IgD-negative memory B cell (primary cell): Measurements from ENCODE around the gene CCIN. TPM values are rescaled to one million over a fixed set of nuclear protein-coding genes. Genes with fewer than 3 reads are reported as not detected.
A peak's percentile ranks its signal among the peaks of the same experiment; 100 is the strongest.
"Not testable (repeated sequence)": the region's sequence is repeated elsewhere in the genome, so short reads cannot be mapped to it uniquely, and the experiment has no call there.

ENCODE experiments used
- H3K27ac Mint-ChIP-seq, 3 donors: one replicate each; pipeline ENCODE4 v1.8.0; 2020 to 2022; ENCODE audit warnings: mild to moderate bottlenecking in 3 of 3, mixed read lengths in 3 of 3, moderate library complexity in 1 of 3
- H3K27me3 Mint-ChIP-seq: one replicate; pipeline ENCODE4 v1.8.0; 2021; ENCODE audit warnings: mixed read lengths
- H3K36me3 Mint-ChIP-seq: one replicate; pipeline ENCODE4 v1.8.0; 2020; ENCODE audit warnings: mild to moderate bottlenecking, mixed read lengths
- H3K4me1 Mint-ChIP-seq, 3 donors: one replicate each; pipeline ENCODE4 v1.8.0; 2020 to 2022; ENCODE audit warnings: mixed read lengths in 3 of 3, mild to moderate bottlenecking in 1 of 3
- H3K4me3 Mint-ChIP-seq, 4 donors: one replicate each; pipeline ENCODE4 v1.8.0; 2020 to 2022; ENCODE audit warnings: mild to moderate bottlenecking in 4 of 4, mixed read lengths in 4 of 4, moderate library complexity in 3 of 4
- H3K9me3 Mint-ChIP-seq, 3 donors: one replicate each; pipeline ENCODE4 v1.8.0; 2020 to 2021; ENCODE audit warnings: mixed read lengths in 3 of 3, mild to moderate bottlenecking in 1 of 3
- polyA plus RNA-seq: library from polyadenylated mRNA; unstranded; fragments of 300-500 nt; fragmentation: Illumina TruSeq; gene quantifications from one replicate; pipeline ENCODE4 v1.2.3, GENCODE V29; 2021

Gene CCIN
- 0.64 TPM for polyA plus RNA-seq

DNA sequence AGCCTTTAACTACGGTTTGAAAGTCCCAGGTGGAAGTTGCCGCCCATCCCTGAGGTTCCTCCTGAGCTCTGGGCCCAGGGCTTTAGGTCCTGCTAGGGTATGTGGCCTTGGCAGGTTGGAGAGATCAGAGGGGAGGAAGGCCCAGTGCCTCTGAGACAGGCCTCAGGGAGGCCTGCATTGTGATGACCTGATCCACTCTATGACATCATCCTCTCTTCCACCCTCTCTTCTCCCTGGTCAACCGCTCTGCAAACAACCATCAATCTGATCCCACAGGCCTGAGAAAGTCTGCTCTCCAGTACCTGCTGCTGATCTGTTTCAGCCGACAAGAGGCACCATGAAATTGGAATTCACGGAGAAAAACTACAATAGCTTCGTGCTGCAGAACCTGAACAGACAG is at the start of gene CCIN:
Gene CCIN, plus strand, starts transcription at position 223 of the 400 bp plus-strand sequence. Its CDS starts 115 bp downstream, at position 338.
- Mint-ChIP-seq H3K27ac (no peak within 1 kb of the TSS), H3K4me1 (peaks cover 3 to 6% (median 5%) of the 10 kb centered on the region in 3 donors), H3K4me3 (peak within 1 kb of the TSS in 1 of 4 donors; percentile 40), H3K9me3 (no peaks in the 10 kb centered on the region), H3K36me3 (no peaks in the 10 kb centered on the region), H3K27me3 (peaks cover 1% of the 10 kb centered on the region)

DNA sequence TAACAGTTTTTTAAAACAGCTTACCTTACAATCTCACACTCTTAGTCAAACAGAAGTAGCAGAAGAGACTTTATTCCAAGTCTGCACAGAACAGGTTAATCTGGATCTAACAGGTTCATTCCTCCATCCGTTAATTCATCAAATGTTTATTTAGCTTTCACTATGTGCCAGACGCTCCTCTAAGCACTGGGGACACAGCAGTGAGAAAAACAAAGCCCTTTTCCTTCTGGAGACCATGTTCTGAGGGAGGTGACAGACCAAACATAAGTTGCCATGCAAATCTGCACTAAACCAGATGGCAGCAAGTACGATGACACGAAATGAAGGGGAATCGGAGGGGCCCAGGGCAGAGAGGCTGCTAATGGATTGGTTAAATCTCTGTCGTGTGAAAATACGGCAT is 49.7 kb upstream of the CCIN start:
- Mint-ChIP-seq H3K36me3 (peaks cover 14% of the 10 kb centered on the region), H3K27me3 (no peaks in the 10 kb centered on the region), H3K4me1 (no peaks in the 10 kb centered on the region), H3K27ac (no peak overlapping the region), H3K9me3 (no peaks in the 10 kb centered on the region), H3K4me3 (no peak overlapping the region)

DNA sequence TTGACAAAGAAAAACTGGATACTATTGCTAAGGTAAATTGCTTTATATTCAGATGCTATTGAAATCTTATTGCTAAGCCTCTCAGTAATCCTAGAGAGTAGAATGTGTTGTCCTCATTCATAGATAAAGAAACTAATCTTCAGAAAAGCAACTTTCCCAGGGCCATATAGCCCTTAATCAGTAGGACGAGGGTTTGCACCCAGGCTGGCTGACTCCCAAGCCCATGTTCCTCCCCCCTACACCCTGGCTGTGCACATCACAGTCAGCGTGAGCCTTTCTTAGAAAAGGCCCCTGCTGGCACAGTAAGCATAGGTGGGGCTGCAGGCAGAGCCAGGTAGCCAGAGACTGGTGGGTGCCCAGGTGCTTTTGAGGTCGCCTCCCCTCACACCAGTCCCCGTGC is 48.5 kb upstream of the CCIN start:
- Mint-ChIP-seq H3K4me3 (no peak overlapping the region), H3K9me3 (no peaks in the 10 kb centered on the region), H3K27me3 (no peaks in the 10 kb centered on the region), H3K36me3 (peaks cover 14% of the 10 kb centered on the region), H3K27ac (no peak overlapping the region), H3K4me1 (peaks cover 0 to 3% (median 0%) of the 10 kb centered on the region in 3 donors)

DNA sequence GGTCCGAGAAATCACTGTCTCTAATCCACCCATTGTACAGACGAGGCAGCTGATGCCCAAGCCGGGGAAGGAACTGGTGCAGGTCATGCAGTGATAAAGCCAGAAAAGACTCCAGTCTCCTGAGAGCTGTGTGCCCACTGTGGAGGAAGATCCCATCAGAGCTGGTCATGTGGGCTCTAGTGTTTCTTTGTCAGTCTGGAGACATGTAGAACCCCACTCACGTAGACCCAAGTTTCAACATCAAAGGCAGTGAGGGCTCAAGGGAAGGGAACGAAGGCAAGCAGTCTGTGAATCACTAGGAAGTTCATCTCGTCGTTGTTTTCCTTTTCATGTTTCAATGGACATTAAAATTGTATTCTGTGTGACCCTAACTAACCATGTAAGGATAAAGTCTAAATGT is 47.2 kb upstream of the CCIN start:
- no peak overlapping the region for H3K27ac Mint-ChIP-seq
- peaks cover 0 to 5% (median 0%) of the 10 kb centered on the region in 3 donors for H3K4me1 Mint-ChIP-seq
- no peaks in the 10 kb centered on the region for H3K27me3 Mint-ChIP-seq
- peaks cover 14% of the 10 kb centered on the region for H3K36me3 Mint-ChIP-seq
- H3K4me3 Mint-ChIP-seq = no peak overlapping the region
- no peaks in the 10 kb centered on the region for H3K9me3 Mint-ChIP-seq

DNA sequence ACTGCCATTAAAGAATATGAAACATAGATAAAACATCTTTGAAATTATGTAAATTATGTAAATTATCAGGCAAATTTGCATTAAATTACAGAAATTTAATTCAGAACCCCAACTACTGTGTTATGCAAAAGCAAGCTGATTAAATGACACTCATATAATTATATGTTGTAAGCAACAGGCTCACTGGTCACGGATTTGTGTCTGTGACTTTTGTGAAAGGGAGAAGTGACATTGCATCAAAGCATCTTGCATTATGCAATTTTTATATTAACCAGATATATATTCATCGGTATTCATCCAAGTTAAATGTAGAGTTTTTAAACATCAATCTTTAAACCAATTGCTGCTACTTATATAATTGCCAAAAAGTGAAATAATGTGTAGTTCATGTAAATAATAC is 45.7 kb upstream of the CCIN start:
- no peak overlapping the region for H3K27ac Mint-ChIP-seq
- no peaks in the 10 kb centered on the region for H3K9me3 Mint-ChIP-seq
- H3K4me3 Mint-ChIP-seq = no peak overlapping the region
- no peaks in the 10 kb centered on the region for H3K27me3 Mint-ChIP-seq
- H3K4me1 Mint-ChIP-seq = peaks cover 10 to 14% (median 11%) of the 10 kb centered on the region in 3 donors
- H3K36me3 Mint-ChIP-seq = peaks cover 8% of the 10 kb centered on the region

DNA sequence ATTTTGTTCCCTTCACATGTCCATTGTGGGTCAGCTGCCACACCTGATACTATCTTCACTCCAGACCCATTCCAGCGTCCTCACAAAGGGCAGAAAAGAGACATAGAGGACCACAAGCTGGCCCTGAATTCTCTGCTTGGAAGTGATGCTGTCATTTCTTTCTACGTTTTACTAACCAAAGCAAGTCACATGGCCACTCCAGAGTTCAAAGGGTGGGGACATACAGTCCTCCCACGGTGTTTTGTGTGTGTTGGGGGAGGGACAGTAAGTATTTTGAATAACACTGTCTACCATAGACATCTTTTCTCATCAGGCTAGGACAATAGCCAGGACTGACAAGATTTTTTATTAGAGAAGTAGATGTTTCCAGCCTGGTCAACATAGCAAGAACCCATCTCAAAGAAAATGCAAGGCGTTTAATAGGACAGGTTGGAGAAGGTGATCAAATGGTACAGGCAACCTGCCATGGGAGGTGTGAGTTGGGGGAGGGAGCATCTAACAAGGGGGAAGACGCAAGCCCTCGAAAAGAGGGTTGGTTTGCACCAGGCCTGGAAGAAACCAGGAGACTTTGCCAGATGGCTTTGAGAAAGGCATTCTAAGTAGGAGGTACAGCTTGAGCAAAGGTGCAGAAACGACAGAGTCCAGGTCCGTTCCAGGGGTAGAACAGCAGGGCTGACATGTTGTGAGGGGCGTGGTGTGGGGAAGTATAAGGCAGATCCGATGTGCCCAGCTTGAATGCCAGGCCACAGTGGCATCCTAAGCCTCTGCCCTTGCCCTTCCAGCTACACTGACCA is 43.9 kb upstream of the CCIN start:
- Mint-ChIP-seq H3K4me3 (no peak overlapping the region), H3K9me3 (no peaks in the 10 kb centered on the region), H3K36me3 (peaks cover 8% of the 10 kb centered on the region), H3K27me3 (no peaks in the 10 kb centered on the region), H3K4me1 (peaks cover 10 to 14% (median 12%) of the 10 kb centered on the region in 3 donors), H3K27ac (peak overlapping the region in 1 of 3 donors; percentile 39)

DNA sequence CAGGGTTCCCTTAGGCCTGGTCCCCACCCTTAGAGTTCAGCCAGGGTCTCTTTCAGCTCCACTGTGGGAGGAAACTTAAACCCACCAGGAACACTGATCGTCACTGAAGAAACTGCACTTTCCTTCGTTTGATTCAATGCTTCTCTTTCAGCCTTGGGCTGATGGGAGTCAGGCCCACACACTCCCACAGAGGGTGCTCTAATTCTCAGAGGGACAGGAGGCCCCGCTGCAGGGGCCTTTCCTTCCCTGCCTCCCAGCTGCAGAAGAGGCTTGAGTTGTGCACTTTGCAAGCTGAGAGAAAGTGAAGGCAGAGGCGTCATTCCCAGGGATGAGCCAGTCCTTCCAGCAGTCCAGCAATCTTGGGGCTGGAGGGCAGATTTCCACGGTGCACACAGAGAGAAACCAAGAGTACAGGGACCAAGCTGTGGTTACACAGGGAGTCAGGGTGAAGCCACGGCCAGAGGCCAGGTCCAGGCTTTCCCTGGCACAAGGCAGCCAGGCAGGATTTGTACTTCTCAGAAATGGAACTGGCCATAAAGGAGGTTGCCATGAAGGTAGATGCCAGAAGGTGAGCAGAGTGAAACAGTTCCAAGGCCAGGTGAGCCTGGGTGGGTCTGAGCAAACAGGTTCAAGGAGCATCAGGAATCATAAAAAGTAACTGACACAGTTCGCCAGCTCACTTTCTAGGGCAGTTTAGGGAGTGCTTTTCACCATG is 43.0 kb upstream of the CCIN start:
- Mint-ChIP-seq H3K9me3 (no peaks in the 10 kb centered on the region), H3K27ac (peak overlapping the region in 1 of 3 donors; percentile 58), H3K36me3 (peaks cover 8% of the 10 kb centered on the region), H3K4me3 (no peak overlapping the region), H3K4me1 (peaks cover 10 to 14% (median 12%) of the 10 kb centered on the region in 3 donors), H3K27me3 (no peaks in the 10 kb centered on the region)

DNA sequence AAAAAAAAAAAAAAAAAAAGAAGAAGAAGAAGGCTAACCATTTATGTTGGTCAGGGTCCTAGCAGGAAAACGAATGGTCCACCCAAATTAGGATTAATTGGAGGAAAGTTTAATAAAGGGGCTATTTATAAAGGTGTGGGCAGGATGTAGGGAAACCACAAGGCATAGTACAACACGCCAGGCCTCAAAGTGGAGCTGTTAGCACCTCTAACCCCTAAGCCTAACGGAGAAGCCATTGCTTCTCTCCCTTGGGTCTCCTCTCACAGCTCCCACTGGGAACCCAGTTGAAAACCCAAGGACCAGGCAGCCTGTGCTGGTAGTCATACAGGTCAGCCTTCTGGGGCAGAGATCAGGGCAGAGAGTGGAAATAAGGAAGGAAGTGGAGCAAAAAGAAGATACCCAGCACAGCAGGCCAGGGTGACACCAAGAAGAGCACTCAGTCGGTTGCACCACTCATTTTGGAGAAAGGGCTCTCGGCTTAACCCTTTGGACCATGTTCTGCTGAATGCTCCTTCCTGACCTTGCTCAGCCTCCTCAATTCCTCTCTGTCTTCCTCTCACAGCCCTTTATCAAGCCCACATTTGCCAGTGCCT is 41.4 kb upstream of the CCIN start:
- Mint-ChIP-seq H3K27me3 (no peaks in the 10 kb centered on the region), H3K36me3 (peaks cover 3% of the 10 kb centered on the region), H3K4me3 (peak overlapping the region in 2 of 4 donors; percentile 29 to 91), H3K4me1 (peaks cover 10 to 14% (median 12%) of the 10 kb centered on the region in 3 donors), H3K27ac (peak overlapping the region in 2 of 3 donors; percentile 47 to 50), H3K9me3 (no peaks in the 10 kb centered on the region)

DNA sequence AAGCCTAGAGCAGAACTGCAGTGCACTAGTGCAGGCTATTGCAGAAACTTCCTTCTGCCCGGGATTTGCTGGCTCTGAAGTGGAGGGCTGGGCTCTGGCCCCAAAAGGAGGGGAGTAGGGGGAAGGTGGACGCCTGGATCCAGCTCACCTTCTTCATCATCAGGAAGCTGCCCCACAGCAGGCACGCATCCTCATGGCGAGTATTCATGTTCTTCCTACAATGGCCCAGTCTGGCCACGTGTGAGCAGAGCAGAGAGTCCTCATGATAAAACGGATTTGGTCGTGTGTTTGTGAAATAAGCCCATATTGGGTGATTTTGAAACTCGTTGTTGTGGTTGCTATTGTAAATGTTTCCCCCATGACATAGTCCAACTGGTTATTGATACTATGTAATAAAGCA is 40.8 kb upstream of the CCIN start:
- H3K9me3 Mint-ChIP-seq = no peaks in the 10 kb centered on the region
- peaks cover 10 to 14% (median 12%) of the 10 kb centered on the region in 3 donors for H3K4me1 Mint-ChIP-seq
- no peaks in the 10 kb centered on the region for H3K27me3 Mint-ChIP-seq
- peak overlapping the region in 1 of 4 donors; percentile 13 for H3K4me3 Mint-ChIP-seq
- H3K27ac Mint-ChIP-seq = no peak overlapping the region
- H3K36me3 Mint-ChIP-seq = no peaks in the 10 kb centered on the region

DNA sequence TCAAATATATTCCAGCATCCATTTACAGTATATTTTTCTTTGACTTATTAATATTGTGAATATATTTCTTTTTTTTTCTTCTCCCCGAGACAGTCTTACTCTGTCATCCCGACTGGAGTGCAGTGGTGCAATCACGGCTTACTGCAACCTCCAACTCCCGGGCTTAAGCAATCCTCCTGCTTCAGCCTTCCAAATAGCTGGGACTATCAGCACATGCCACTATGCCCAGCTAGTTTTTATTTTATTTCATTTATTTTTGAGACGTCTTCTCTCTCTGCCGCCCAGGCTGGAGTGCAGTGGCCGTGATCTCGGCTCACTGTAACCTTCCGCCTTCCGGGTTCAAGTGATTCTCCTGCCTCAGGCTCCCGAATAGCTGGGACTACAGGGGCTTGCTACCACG is 40.0 kb upstream of the CCIN start:
- no peaks in the 10 kb centered on the region for H3K27me3 Mint-ChIP-seq
- H3K27ac Mint-ChIP-seq = no peak overlapping the region
- H3K9me3 Mint-ChIP-seq = no peaks in the 10 kb centered on the region
- H3K4me3 Mint-ChIP-seq = no peak overlapping the region
- H3K36me3 Mint-ChIP-seq = no peaks in the 10 kb centered on the region
- H3K4me1 Mint-ChIP-seq = peaks cover 10 to 14% (median 12%) of the 10 kb centered on the region in 3 donors

DNA sequence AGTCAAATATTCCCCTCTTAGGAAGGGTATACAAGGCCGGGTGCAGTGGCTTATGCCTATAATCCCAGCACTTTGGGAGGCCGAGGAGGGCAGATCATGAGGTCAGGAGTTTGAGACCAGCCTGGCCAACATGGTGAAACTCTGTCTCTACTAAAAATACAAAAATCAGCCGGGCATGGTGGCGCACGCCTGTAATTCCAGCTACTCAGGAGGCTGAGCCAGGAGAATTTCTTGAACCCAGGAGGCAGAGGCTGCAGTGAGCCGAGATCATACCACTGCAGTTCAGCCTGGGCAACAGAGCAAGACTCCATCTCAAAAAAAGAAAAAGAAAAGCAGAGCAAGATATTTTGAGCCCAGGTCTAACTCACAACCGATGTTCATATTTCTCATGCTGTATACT is 37.5 kb upstream of the CCIN start:
- H3K27ac Mint-ChIP-seq, H3K36me3 Mint-ChIP-seq, H3K9me3 Mint-ChIP-seq, H3K4me3 Mint-ChIP-seq, H3K27me3 Mint-ChIP-seq: not testable (repeated sequence)
- H3K4me1 Mint-ChIP-seq = peaks cover 10 to 19% (median 16%) of the 10 kb centered on the region in 3 donors

DNA sequence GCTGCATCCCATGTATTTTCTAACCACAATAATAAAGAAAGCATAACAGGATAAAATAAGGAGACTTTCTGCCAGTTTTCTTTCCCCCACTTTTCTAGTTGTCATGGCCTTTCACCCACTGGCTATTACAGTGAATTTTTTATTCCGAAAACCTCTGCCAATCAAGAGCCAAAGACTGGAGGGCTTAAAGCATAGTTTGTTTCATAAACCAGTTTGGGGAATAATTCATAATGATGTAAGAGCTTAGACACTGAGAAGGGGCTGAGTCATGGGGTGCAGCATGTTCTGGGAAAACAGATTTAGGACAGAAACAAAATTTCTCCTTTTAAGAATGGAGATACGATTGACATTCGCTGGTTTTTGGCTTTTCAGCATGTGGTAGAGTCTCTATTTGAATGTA is 37.1 kb upstream of the CCIN start:
- Mint-ChIP-seq H3K27ac (no peak overlapping the region), H3K27me3 (no peaks in the 10 kb centered on the region), H3K4me1 (peaks cover 12 to 20% (median 16%) of the 10 kb centered on the region in 3 donors), H3K9me3 (no peaks in the 10 kb centered on the region), H3K4me3 (no peak overlapping the region), H3K36me3 (no peaks in the 10 kb centered on the region)

DNA sequence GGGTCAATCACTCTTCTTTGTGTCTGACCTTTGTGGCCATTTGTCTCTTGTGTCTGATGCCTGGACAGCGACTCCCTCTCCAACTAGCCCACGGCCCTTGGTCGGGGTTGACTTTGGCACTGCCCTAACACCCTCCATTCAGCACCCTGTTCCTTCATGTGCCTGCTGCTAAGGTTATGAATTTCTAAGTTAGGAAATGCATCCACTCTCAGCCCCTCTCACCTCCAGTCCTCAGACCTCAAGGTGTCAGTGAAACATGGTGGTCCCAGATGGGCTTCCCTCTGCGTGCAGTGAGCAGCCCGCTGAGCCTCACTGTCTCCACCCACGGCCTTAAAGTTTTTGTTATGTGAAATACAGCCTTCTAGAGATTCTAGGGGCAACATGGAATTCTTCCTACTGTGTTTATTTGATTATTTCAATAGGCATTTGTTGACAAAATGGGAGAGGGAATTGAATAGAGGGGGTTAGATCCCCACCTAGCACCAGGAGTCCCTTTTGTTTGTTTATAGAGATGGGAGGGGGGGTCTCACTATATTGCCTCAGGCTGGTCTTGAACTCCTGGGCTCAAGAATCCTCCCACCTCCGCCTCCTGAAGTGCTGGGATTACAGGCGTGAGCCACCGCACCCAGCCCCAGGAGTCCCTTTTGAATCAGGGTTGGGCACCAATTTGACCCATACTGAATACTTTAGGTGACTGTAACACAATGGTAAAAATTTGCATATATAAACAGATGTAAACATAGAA is 34.3 kb upstream of the CCIN start:
- Mint-ChIP-seq H3K36me3 (no peaks in the 10 kb centered on the region), H3K9me3 (no peaks in the 10 kb centered on the region), H3K27me3 (no peaks in the 10 kb centered on the region)

DNA sequence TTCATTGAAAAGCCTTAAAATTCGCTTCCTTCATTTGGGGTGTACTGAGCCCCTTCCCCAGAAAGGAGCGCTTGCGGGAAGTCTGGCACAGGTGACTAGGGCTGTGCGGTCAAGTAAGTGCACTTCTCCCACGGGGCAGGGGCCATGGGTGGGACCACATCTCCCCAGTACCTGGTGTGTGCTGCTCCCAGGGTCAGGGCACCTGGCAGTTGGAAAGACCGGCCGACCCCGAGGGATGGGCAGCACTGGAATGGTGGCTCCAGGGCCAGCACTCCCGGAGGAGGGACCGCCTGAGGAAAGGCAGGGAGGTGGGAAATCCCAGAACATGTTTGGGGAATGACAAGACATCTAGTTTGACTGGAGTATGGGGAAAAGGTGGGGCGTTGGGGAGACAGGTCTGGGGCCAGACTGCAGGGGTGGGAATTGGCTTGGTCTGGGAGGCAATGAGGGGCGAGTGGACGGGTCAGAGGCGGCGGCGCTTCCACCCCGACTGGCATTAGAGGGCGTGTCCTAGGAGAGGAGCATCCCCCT is 33.4 kb upstream of the CCIN start:
- Mint-ChIP-seq H3K36me3 (no peaks in the 10 kb centered on the region), H3K27me3 (no peaks in the 10 kb centered on the region), H3K27ac (peak overlapping the region in 2 of 3 donors; percentile 20 to 73), H3K4me3 (peak overlapping the region; percentile 79 to 94 (median 88)), H3K4me1 (peaks cover 29 to 42% (median 36%) of the 10 kb centered on the region in 3 donors), H3K9me3 (no peaks in the 10 kb centered on the region)

More for the DNA sequence above, 34.3 kb upstream of the CCIN start:
- H3K4me1 Mint-ChIP-seq = peaks cover 21 to 34% (median 27%) of the 10 kb centered on the region in 3 donors
- H3K4me3 Mint-ChIP-seq = peak overlapping the region; percentile 79 to 94 (median 88)
- peak overlapping the region in 1 of 3 donors; percentile 40 for H3K27ac Mint-ChIP-seq
